GM19351 (cell line): ENCODE measurements around the gene ADAT1.

Experiments used
- ATAC-seq: cut with Tn5 transposase; IDR thresholded peaks from one replicate; pipeline ENCODE4 v1.9.1; 2021; ENCODE audit warnings: mild to moderate bottlenecking, moderate library complexity; ENCODE audit not compliant: unreplicated experiment

The ADAT1 gene

DNA sequence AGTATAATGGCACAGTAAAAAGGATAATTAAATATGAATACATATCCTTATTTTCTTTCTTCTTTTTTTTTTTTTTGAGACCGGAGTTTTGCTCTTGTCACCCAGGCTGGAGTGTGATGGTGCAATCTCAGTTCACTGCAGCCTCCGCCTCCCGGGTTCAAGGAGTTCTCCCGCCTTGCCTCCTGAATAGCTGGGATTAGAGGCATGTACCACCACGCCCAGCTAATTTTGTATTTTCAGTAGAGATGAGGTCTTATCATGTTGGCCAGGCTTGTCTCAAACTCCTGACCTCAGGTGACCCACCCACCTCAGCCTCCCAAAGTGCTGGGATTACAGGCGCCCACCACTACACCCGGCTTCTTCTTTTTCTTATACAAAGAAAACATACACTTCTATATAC, 44.9 kb downstream of the ADAT1 start:
- no peak for ATAC-seq

- ATAC-seq: peak; percentile 79
Measured at GRCh38 chr16:75576384-75576811, 46.7 kb downstream of the ADAT1 start.

DNA sequence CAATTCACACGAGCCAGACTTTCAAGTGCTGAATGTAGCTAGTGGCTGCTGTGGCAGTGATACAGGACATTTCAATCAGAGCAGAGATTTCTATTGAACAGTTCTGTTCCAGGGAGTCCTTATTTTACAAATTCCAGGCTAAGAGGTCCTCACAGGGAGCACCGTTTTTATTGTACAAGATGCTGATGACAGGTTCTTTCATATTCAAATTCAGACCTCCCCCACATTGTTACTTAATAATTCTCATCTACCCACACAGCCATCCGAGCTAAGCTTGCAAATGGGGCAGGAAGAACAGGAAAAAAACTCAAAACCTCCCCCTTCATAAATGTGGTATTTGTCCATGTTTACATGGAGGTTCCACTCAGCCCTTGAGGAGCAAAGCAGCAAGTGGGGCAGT, 47.1 kb downstream of the ADAT1 start:
- no peak for ATAC-seq

DNA sequence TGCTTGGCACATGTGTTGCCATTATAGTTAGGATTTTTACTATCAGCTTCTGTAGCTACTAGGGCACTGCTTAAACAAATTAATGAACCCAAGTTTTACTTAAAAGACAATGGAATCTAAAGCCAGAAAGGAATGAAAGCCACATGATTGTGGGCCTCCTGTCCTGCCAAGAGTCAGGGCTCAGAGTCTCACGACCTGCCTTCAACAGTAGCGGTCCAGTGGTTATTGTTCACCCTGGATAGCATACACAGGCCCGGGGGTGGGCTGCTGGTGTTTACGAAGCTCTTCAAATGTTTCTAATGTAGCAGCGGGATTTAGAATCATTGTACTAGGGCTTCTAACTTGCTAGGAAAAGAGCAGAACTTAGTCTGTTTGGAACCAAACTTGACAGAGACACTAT, 49.1 kb downstream of the ADAT1 start:
- no peak for ATAC-seq

DNA sequence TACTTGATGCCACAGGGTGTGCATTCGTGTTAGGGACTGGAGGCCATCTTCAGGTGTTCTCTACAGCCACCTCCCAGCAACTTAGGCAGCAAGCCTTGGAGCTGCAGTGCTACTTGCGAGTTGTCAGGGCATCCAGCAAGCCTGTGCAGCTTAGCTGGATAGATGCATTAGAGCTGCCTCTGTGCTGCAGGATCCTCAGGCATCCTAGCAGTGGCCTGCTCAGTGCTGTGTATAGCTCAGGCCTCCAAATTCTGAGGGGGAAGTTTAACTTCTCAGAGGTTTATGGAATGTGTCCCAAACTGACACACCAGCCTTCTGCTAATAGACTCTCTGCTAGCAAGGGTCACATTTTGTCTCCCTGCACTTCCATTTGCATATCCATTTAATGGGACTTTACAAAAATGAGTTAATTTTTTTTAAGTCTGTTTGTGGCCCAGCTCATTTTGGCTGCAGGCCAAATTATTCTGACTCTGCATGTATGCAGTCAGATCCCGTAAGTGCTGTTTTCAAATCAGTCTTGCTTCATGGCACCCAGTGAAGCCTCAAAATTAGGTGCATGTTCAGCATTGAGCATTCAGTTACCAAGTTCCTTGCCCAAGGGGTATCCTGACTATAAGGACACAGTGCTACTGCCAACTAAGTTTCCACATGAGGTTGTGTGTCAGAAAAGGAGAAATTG, 50.1 kb downstream of the ADAT1 start:
- no peak for ATAC-seq

DNA sequence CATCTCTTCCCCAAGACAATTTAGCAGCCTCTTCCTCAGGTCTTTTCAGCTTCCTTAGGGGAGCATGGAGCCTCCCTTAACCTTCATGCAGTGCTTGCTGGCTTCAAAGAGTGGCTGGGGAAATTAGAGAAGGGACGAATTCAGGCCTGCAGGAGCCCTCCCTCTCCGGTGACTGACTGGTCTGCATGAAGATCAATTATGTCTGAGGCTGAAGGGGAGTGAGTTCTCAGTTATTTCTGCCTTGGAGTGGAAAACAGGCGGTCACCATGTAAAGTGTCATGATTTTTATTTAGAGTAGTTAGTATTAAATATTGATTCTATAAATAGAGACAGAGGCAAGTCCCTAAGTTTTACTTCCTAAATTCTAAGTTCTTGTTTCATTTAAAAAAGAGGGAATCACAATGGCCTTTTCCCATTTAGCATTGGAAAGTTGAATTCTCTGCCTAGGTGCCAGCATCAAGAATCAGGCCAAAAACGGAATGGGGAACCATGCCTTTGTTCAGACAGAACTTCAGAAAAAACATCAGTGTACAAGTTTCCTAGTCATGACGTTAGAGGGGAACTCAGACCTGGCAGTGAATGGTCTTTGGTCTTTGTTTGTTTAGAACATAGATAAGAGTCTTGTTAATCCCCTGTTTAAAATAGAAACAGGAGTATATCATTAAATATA, 52.5 kb downstream of the ADAT1 start:
- ATAC-seq: peak; percentile 21

GRCh38 chr16:75567911-75568310, 55.2 kb downstream of the ADAT1 start:
- ATAC-seq: no peak

DNA sequence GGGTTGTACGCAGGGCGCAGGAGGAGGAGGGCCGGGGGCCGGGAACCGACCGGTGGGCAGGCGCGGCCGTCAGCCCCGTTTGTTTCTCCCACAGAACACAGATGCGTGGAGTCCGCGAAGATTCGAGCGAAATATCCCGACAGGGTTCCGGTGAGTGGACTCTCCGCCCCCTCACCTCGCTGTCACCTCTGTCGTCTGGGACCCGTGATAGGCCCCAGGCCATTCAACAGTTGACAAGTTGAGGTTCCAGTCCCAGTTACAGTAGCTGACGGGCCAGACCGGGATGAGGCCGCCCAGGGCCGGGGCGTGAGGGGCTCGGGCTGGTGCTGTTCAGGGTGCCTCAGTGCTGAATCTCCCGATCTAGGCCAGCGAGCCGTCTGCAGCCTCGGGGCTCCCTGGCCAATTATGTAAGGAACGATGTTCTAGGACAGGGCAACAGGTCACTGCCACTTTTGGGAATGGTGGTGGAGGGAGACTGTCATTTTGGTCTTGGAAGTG, 56.3 kb downstream of the ADAT1 start:
- ATAC-seq: peak; percentile 12

GRCh38 chr16:75566040-75566757, 56.9 kb downstream of the ADAT1 start, which contains the start of gene GABARAPL2:
GABARAPL2 (plus strand) TSS chr16:75566379; CDS start chr16:75566487, 108 bp downstream.
- peak; percentile 62 for ATAC-seq

GRCh38 chr16:75565640-75566039, 57.4 kb downstream of the ADAT1 start:
- peak; percentile 7 for ATAC-seq

DNA sequence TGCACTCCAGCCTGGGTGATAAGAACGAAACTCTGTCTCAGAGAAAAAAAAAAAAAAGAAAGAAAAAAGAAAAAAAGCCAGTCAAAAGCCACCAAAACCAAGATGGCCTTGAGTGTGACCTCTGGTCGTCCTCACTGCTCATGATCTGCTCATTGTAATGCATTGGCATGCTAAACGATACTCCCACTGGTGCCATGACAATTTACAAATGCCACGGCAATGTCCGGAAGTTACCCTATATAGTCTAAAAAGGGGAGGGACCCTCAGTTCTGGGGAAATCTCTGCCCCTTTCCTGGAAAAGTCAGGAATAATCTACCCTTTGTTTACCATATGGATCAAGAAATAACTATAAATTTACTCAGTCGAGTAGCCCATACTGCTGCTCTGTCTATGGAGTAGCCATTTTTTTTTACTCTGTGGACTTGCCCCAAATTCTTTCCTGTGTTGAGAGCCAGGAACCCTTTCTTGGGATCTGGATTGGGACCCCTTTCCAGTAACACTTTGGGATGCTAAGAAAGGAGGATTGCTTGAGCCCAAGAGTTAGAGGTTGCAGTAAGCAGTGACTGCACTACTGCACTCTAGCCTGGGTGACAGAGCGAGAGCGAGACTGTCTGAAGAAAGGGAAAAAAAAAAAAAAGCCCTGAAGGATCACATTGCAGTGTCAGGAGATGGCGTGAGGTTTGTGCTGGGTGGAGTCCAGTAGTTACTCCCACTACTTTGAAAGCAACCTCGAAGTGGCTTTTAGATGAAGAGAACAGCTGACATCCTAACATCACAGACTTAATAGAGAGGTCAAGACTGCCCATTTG, 63.3 kb downstream of the ADAT1 start:
- ATAC-seq: no peak

DNA sequence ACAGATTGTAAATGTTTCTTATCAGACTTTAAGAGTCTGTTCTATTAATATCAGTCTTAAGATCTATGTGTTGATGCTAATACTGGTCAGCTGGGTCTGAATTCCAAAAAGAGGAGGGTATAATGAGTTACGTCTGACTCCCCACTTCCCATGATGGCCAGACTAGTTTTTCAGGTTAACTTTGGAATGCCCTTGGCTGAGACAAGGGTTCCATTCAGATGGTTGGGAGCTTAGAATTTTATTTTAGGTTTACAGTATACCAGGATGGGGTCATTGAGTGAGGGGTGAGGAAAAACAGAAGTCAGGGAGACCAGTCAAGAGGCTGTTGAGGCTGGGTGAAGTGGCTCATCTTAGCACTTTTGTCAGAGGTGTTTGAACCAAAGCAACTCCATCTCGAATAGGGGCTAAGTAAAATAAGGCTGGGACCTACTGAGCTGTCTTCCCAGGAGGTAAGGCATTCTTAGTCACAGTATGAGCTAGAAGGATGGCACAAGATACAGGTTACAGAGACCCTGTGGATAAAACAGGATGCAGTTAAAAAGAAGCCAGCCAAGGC, 64.2 kb downstream of the ADAT1 start:
- no peak for ATAC-seq

DNA sequence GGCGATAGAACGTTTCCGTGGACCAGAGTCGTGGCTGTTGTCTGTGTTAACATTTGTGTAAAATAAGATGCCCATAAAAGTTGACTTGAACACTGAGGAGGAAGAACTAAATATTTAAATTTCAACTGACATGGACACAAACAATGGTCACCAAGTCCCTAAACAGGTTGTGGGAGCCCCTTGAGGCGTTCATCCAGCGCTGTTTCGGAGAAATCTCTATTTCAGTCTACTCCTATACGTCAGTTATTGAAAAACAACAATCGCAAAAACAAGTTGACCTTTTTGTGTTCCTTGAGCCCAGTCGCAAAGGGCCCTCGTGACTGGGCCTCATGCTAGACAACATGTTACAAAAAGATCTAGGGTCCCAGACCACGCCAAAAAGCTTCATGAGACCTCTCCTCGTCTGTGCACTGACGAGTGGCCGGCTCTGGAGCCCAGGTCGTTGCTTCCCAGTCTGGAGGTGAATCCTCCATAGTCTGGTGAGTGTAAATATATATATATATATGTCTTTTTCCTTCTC, 66.6 kb downstream of the ADAT1 start:
- no peak for ATAC-seq

GRCh38 chr16:75555707-75556430, 67.2 kb downstream of the ADAT1 start, which contains the start of gene TMEM231:
TMEM231 (minus strand) TSS chr16:75556252; CDS start chr16:75556209, 43 bp downstream.
- peak; percentile 94 for ATAC-seq

- peak; percentile 41 for ATAC-seq
Measured at GRCh38 chr16:75555213-75555706, 67.8 kb downstream of the ADAT1 start.

GRCh38 chr16:75552951-75553350, 70.1 kb downstream of the ADAT1 start:
- ATAC-seq: no peak

DNA sequence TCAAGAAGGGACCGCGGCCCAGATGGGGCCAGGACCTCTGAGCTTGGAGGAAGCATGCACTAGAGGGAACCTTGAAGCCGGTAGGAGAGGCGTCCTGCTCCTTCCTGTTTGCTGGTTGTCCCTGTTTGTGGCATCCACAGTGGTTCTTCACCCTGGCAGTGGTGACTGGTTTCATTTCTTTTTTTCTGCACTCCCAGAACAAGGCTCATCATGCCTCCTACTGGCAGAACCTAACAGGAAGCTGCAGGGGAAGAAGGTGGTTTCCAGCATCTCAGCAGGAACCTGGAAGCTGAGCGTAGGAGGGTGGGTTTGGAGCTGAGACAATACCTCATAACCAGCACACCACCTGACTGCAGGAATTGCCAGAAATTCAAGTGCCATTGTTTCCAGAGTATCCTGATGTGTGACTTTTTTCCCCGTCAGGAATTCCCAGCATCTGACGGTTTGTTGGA, 72.8 kb downstream of the ADAT1 start:
- ATAC-seq: peak; percentile 68
